GM18502 (cell line): ENCODE measurements around the gene TNFAIP3.
A peak's percentile ranks its signal among the peaks of the same experiment; 100 is the strongest.

Experiments used
- ATAC-seq: cut with Tn5 transposase; IDR thresholded peaks from one replicate; pipeline ENCODE4 v1.9.1; 2021; ENCODE audit warnings: mild to moderate bottlenecking; ENCODE audit not compliant: unreplicated experiment, poor library complexity

Gene TNFAIP3

DNA sequence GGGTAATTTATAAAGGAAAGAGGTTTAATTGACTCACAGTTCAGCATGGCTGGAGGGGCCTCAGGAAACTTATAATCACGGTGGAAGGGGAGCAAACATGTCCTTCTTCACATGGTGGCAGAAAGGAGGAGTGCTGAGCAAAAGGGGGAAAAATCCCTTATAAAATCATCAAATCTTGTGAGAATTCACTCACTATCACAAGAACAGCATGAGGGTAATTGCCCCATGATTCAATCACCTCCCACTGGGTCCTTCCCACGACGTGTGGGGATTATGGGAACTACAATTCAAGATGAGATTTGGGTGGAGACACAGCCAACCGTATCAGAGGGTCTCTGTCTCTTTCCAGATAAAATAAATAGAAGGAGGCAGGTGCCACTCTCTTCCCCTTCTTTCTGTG lies 48.7 kb downstream of the TNFAIP3 start:
- no peak for ATAC-seq

DNA sequence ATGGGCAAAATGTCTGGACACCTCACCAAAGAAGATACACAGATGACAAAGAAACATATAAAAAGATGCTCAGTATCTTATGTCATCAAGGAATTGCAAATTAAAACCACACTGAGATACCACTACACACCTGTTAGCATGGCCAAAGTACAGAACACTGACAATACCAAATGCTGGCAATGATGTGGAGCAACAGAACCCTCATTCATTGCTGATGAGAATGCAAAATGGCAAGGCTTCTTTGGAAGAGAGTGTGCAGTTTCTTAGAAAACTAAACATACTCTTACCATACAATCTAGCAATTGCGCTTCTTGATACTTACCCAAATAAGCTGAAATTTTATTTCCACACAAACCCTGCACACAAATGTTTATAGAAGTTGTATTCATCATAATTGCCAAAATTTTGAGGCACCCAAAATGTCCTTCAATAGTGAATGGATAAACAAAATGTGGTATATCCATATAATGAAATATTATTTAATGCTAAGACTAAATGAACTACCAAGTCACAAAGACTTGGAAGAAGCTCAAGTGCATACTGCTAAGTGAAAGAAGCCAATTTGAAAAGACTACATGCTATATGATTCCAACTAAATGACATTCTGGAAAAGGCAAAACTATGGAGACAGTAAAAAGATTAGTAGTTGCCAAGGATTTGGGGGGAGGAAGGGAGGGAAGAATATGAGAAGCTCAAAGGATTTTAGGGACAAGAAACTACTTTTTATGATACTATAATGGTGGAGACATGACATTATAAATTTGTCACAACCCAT lies 50.7 kb downstream of the TNFAIP3 start:
- no peak for ATAC-seq

DNA sequence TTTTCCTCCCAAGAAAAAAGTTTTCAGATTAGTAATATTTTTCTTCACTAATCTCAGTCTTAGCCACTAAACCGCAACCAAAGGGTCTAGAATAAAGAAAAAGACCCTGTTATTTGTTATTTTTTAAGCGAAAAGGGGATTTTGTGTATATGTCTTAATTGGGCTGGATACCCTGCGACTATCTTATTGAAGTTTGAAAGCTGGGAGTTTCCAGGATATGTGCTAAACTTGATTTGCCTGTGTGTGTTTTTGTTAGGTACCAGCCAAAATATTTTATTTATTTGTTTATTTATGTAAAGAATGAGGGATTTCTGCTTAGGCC lies 52.4 kb downstream of the TNFAIP3 start:
- ATAC-seq, result no peak

DNA sequence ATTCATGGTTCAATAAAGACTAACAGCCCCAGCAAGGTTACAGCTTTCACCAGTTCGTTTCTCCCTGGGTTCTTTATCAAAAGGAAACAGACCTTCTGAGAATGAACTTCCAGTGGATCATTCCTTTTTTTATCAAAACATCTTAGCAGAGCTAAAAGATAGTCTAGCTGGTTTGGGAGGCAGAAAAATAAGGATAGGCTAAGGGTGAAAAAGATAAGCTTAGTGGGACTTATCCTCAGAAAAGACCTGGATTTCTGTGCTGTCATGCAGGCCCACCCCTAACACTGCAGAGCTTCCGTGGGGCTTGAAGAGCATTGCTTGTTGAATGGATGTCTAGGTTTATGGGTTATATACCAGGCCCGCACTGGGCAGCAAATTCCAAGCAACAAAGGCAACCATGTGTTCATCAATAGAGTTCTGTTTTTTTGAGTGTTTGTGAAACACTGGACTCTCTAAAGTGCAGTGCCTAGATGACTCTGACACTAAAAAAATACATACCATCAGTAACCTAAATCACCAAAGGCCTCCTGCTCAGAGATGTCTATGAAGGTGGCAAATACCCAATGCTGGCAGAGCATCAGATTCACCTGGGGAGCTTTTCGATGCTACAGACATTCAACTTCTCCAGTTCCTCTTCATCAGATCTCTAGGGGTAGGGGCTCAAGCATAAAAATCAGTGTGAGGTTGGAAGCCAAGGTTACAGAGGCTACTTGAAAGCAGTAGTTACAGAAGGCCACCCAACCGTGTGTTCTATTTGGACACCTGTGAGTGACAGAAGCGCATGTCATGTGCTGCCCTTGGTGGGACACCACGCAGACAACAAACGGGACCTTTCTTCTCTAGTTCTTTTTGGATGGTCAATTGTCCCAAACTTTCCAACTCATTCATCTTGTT lies 53.0 kb downstream of the TNFAIP3 start:
- peak; percentile 37 for ATAC-seq

DNA sequence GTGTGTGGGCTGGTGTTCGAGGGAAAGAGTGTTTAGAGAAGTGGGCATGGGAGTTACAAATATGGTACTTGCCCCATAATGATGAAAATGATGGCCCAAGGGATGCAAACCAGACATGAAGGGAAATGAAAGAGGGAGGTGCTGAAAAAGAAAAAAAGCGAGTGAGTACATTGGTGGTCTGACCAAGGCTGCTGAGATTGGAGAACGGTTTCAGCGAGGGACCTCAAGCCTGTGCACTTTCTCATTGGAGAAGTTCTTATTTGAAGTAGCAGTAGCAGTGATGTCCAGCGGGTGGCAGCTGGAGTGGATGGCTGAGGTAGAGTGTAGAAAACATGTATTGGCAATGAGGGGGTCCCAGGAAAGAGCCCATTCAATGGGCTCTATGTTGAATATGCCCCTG lies 54.8 kb downstream of the TNFAIP3 start:
- peak; percentile 51 for ATAC-seq

DNA sequence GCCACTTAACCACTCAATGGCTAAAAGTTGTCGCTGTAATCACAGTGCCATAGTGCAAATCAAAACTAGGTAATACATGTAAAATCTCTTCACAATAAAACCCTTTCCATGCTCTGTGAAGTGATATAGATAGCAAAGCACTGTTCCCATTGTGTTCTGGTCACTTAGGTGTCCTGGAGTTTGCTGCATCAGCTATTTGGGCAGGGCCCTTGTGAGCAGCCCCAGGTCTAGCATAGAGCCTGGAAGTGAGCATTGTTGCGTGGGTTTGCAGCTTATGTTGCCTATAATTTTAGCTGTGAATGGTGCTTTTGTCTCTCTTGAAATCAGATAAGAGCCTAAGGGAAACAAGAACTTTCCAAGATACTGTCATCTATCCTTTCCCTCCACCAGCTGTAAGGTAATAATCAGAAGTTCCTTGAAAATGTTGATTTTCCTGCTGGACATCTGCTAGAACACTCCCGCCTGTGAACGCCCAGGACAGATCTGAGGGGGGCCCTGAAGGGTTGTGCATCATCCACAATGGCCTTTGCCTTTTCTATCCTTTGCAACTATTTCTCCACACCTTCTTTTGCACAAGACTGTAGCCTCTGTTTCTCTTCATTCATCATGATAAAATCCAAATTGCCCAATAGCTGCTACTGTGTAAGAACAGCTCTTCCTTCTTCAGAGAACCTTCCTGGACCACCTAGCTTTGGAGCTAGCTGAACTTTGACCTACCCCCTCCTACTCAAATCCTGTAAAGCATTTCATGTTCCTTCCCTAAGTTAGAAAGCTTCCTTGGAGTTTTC lies 57.0 kb downstream of the TNFAIP3 start:
- no peak for ATAC-seq

DNA sequence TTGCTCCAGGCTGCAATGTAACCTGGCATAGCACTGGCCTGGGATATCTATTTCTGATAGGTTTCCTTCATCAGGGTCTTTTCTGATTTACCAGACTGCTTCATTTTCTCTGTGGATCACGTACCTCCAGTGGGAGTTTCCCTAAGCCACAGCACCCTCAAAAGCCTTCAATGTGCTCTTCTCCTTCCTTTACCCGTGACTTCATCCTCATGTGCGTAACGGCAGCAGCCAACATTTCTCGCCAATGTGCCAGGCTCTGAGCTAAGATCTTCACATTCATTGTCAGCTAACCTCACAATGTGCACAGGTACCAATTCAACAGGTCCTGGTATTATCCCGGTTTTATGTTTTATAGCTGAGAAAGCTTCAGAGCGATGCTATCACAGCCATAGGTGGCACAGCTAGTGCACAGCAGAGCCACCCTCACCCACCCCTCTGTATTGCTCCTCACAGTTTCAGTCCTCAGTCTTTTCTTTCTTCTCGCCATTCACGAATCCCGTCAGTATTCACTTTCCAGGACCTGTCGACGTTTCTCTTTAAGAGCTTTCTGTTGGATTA lies 58.2 kb downstream of the TNFAIP3 start:
- no peak for ATAC-seq

DNA sequence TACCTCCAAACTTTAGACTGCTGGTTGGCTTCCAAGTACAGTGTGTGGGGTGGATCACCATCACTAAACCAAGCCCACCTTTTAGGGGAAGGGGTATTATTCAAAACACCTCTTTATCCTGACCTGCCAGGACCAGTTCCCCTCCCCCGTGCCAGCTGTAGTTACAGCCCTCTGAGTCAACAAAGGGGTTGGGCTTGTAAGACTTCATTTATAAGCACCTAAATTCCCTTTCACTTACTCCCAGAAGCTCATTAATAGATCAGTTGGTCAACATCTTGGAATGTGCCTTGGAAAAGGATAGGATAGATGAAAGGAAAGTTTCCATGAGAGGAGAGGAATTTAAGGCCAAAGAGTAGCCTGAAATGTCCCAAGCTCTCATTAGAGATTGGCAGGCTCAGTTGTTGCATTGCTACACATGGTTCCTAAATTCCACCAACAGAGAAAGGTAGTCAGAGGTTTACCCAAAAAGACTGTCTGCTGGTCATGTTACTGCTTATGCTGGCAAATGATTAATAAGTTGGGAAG lies 59.2 kb downstream of the TNFAIP3 start:
- ATAC-seq, result no peak

DNA sequence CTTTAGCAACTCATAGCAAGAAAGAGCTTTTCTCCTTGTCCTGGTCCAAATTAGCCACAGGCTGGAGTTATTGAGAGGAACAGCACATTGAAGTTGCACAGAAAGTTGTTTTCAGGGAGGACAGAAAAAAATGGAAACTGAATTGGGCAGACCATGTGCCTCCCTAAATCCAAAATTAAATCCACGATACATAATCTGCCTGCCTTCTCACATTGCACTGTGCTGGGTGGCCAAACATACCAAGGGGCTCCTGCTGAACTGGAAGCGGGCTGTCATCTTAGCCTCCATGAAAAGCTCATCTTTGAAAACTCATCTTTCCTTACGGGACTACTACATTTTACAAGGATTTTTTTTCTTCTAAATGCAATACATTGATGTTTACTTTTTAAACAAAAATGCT lies 59.9 kb downstream of the TNFAIP3 start:
- no peak for ATAC-seq

DNA sequence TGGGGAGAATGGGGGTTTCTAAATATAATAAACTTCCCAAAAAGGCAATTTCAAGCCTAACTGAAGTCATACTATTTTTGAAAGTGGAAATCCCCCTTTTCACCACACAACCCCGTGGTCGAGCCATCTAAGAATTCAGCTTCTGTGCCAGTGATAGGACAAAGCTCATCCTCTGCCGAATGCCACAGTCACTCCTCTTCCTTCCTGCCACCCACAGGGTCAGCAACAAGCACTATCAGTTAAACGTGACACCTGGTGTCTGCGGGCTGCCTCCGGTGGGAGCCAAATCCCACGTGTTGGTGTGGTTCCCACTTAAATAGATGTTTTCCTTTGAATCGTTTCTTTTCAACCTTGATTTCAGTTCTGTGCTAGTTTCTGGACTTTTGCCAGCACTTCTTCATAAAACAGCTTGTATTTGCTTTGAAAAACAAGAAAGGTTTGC lies 60.7 kb downstream of the TNFAIP3 start:
- peak; percentile 91 for ATAC-seq

DNA sequence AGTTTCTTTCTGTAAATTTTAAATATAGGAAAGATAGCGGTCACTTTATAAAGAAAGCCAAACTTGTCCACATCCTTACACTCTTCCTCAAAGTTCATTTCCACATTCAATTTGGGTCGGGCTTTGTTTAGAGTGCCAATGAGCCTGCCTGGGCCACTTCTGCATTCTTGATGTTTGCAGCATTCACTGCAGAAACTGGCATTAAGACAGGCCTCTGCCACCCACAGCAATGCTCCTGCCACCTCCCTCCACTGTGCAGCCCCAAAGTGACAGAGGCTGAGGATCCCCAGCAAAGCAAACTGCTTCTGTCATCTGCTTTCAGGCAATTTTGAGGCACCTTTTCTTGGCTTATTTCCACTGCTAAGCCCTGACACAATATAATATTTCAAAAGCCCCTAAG lies 61.2 kb downstream of the TNFAIP3 start:
- ATAC-seq, result peak; percentile 46

DNA sequence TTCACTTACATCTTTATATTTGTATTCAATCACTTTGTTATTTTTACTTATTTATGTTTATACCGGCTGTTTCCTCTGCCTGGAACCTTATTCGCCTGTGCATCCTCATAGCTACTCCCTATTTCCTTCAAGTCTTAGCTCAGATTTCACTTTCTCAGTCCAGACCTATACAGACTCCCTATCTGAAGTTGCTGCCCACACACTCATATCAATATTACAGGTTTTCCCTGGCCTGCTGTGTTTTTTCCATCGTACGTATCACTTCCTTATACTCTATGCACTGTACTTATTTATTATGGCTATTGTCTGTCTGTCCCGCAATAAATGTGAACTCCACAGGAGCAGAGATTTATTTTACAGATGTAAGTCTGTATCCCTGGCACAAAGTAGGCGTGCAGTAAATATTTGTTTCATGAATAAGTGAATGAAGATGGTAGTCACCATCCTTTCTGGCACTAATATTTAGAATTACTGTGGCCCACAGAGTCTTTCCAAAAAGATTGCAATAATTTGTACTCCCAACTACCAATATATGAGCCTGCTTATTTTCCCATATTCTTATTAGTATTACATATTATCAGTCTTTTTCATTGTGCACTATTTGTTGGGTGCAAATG lies 64.9 kb downstream of the TNFAIP3 start:
- no peak for ATAC-seq
